HepG2 (cell line): ENCODE data around the gene SZRD1. TPM values are rescaled to one million over a fixed set of nuclear protein-coding genes. Genes with fewer than 3 reads are reported as not detected.

ENCODE experiments used
- ATAC-seq: fragments of 200-7000 bp; cut with Tn5 transposase; 3 replicates; pipeline ENCODE4 v1.9.1; 2020; ENCODE audit warnings: mild to moderate bottlenecking, moderate library complexity
- BruUV-seq: library from RNA; stranded (reverse); fragments of 400-500 nt; replicated peaks from 2 replicates; lab custom pipeline; 2021; lab: Mats Ljungman, UMichigan
- CTCF ChIA-PET: fragments of 300-600 bp; formaldehyde crosslinking; extraction: SDS; loops from one replicate; lab custom pipeline; 2021; ENCODE audit warnings: low total read pairs, inconsistent platforms, low intra/inter-chr PET ratio; lab: Yijun Ruan, JAX
- POLR2A ChIA-PET: fragments of 350-600 bp; sonication (Branson Sonifier 250); formaldehyde crosslinking; loops from one replicate; lab custom pipeline; 2020; ENCODE audit warnings: antibody characterized with exemption, inconsistent platforms; lab: Yijun Ruan, JAX
- DNase-seq: peaks from one replicate; pipeline ENCODE4 v3.0.0-alpha.2; 2015; ENCODE audit warnings: low spot score
- FAIRE-seq: peaks from 3 replicates; lab custom pipeline; 2011; peaks lifted over from hg19 to GRCh38; lab: Jason Lieb, UNC
- H2AFZ ChIP-seq: one replicate; pipeline ENCODE4 v1.6.1; 2011; ENCODE audit warnings: low read length, inconsistent platforms
- H3K27ac ChIP-seq: fragments of 300-600 bp; 3 replicates; pipeline ENCODE4 v1.8.0; 2011; ENCODE audit warnings: mixed run types, mild to moderate bottlenecking, mixed read lengths, low read length, inconsistent platforms; ENCODE audit not compliant: insufficient read depth; ENCODE audit errors: extremely low read length
- H3K27me3 ChIP-seq, 2 experiments: fragments of 200-600 bp in 1 of 2; 2 replicates in 1 of 2; 3 replicates in 1 of 2; pipeline versions ENCODE4 v1.6.0 to v1.8.0; 2011; ENCODE audit warnings: low read length in 2 of 2, mild to moderate bottlenecking in 2 of 2, moderate library complexity in 2 of 2, inconsistent platforms in 1 of 2; ENCODE audit not compliant: insufficient read depth in 2 of 2, control insufficient read depth in 1 of 2
- H3K36me3 ChIP-seq, 2 experiments: fragments of 200-600 bp in 1 of 2; replicated peaks in 1 of 2; 2 replicates in 1 of 2; 3 replicates in 1 of 2; pipeline versions ENCODE4 v1.5.1 to v1.8.0; 2011; ENCODE audit warnings: low read length in 2 of 2, inconsistent platforms in 1 of 2; ENCODE audit not compliant: insufficient read depth in 2 of 2, control insufficient read depth in 1 of 2
- H3K4me1 ChIP-seq: 2 replicates; pipeline ENCODE4 v1.5.1; 2012; ENCODE audit warnings: low read length, inconsistent platforms; ENCODE audit not compliant: insufficient read depth
- H3K4me2 ChIP-seq: 2 replicates; pipeline ENCODE4 v1.6.0; 2011; ENCODE audit warnings: low read depth, low read length, inconsistent platforms
- H3K4me3 ChIP-seq, 3 experiments: fragments of 200-600 bp in 1 of 3; sonication (generic), shearing (Covaris generic) in 1 of 3; replicated peaks in 1 of 3; 2 replicates each; pipeline ENCODE4 v1.5.1; 2011 to 2016; ENCODE audit warnings: low read length in 3 of 3, inconsistent platforms in 2 of 3, low read depth in 2 of 3, mild to moderate bottlenecking in 2 of 3, control low read depth in 1 of 3, mixed read lengths in 1 of 3; ENCODE audit not compliant: insufficient read depth in 1 of 3
- H3K79me2 ChIP-seq: one replicate; pipeline ENCODE4 v1.6.1; 2011; ENCODE audit warnings: low read length, inconsistent platforms; ENCODE audit not compliant: insufficient read depth
- H3K9ac ChIP-seq: 2 replicates; pipeline ENCODE4 v1.6.0; 2011; ENCODE audit warnings: mild to moderate bottlenecking, low read depth, low read length, inconsistent platforms; ENCODE audit not compliant: insufficient read depth
- H3K9me3 ChIP-seq: 2 replicates; pipeline ENCODE4 v1.5.1; 2012; ENCODE audit warnings: mild to moderate bottlenecking, low read length
- H4K20me1 ChIP-seq: 2 replicates; pipeline ENCODE4 v1.6.0; 2011; ENCODE audit warnings: inconsistent platforms, mild to moderate bottlenecking, low read length, moderate library complexity; ENCODE audit not compliant: insufficient read depth
- GABPA ChIP-seq, 2 experiments: IDR thresholded peaks; 2 replicates each; pipeline ENCODE4 v1.6.1; 2011 to 2016; ENCODE audit warnings: low read depth in 2 of 2, low read length in 1 of 2, missing biosample characterization in 1 of 2, missing genetic modification characterization in 1 of 2
- GFI1 ChIP-seq: sonication (generic); formaldehyde crosslinking; IDR thresholded peaks from 2 replicates; pipeline ENCODE4 v1.5.0; 2020; ENCODE audit warnings: missing genetic modification reagents, mild to moderate bottlenecking, borderline replicate concordance
- MIER3 ChIP-seq: IDR thresholded peaks from 2 replicates; pipeline ENCODE4 v1.6.1; 2016; ENCODE audit warnings: missing compliant biosample characterization, borderline replicate concordance
- RXRB ChIP-seq: IDR thresholded peaks from 2 replicates; pipeline ENCODE4 v1.6.1; 2016; ENCODE audit warnings: borderline replicate concordance, missing genetic modification reagents, missing compliant biosample characterization
- ZBTB7A ChIP-seq: sonication (generic); formaldehyde crosslinking; IDR thresholded peaks from 2 replicates; pipeline ENCODE4 v1.8.0; 2022; ENCODE audit warnings: mild to moderate bottlenecking, missing genetic modification reagents
- ZC3H4 ChIP-seq: sonication (generic); formaldehyde crosslinking; IDR thresholded peaks from 2 replicates; pipeline ENCODE4 v1.4.0; 2020; ENCODE audit warnings: missing genetic modification reagents, borderline replicate concordance
- ZNF121 ChIP-seq: sonication (generic); formaldehyde crosslinking; IDR thresholded peaks from 2 replicates; pipeline ENCODE4 v1.5.0; 2020; ENCODE audit warnings: mild to moderate bottlenecking, missing genetic modification reagents
- ZNF772 ChIP-seq: sonication (generic); formaldehyde crosslinking; IDR thresholded peaks from 2 replicates; pipeline ENCODE4 v1.5.0; 2020; ENCODE audit warnings: mild to moderate bottlenecking, missing genetic modification reagents
- ZNF780A ChIP-seq: sonication (generic); formaldehyde crosslinking; IDR thresholded peaks from 2 replicates; pipeline ENCODE4 v1.8.0; 2022; ENCODE audit warnings: mild to moderate bottlenecking, missing genetic modification reagents, moderate library complexity
- ZNF878 ChIP-seq: sonication (generic); formaldehyde crosslinking; IDR thresholded peaks from 2 replicates; pipeline ENCODE4 v1.8.1; 2023; ENCODE audit warnings: mild to moderate bottlenecking, missing genetic modification reagents, moderate library complexity
- WGBS: methylation state at CpG from one replicate; pipeline ENCODE4 v1.1.6; 2017; ENCODE audit warnings: low lambda C conversion rate; 5-methylcytosine and 5-hydroxymethylcytosine counted together
- in situ Hi-C: cut with HindIII; loops from 2 replicates; pipeline ENCODE4 v1.10.0; 2017; ENCODE audit warnings: low pct_unique_long_range_greater_than_20kb; ENCODE audit not compliant: extremely low pct_ligation_motif_present
- intact Hi-C: fragments of 100-400 bp; cut with micrococcal nuclease; formaldehyde crosslinking; loops from one replicate; pipeline ENCODE4 v1.10.0; 2022; ENCODE audit not compliant: unreplicated experiment
- polyA plus RNA-seq, 8 experiments: library from polyadenylated mRNA; depleted of rRNA in 3 of 8; stranded (reverse) in 7 of 8; unstranded in 1 of 8; fragments of >200 nt; fragmentation: Illumina TruSeq in 4 of 8; extraction: Trizol in 4 of 8; gene quantifications; 2 replicates each; pipeline versions ENCODE4 v1.2.1 to v1.2.3, GENCODE V29; 2011 to 2016; ENCODE audit warnings: low read depth in 4 of 8, missing spikeins in 1 of 8, mixed read lengths in 1 of 8; ENCODE audit not compliant: insufficient read depth in 1 of 8
- total RNA-seq, 5 experiments: library from RNA; depleted of rRNA; stranded (reverse); fragments of >200 nt; fragmentation: Illumina TruSeq; extraction: Trizol; gene quantifications; 2 replicates each; pipeline ENCODE4 v1.2.3, GENCODE V29; 2016; ENCODE audit warnings: low read depth in 1 of 5

Gene SZRD1
- total and polyA plus RNA-seq, 2 of the 13 experiments (the other 11 are each of a cell fraction or from before 2014, with no cell fraction given): 28.5 to 41.4 TPM

- TF ChIP-seq ZC3H4 (no peak), ZNF772 (peak; percentile 98), RXRB (peak; percentile 81), ZNF878 (CRISPR knock-in tag) (no peak), MIER3 (CRISPR knock-in tag) (peak; percentile 81; the same call in 1 of the 2 replicates), ZBTB7A (CRISPR knock-in tag) (no peak), ZNF121 (CRISPR knock-in tag) (peak; percentile 35; the same call in 1 of the 2 replicates), ZNF780A (CRISPR knock-in tag) (0 out of 2 replicates have a peak, but pooled peaks have one; percentile 37)
- TF ChIP-seq, all 625 proteins: peak for 355
These were observed 73.6 kb downstream of the SZRD1 start, which contains the start of gene NECAP2 (continued) for GRCh38 chr1:16440470-16441281.

- peak overlapping the region; percentile 88 for H3K9ac ChIP-seq
- FAIRE-seq: no peak
- H3K36me3 ChIP-seq: peaks cover 5 to 23% of the 10 kb centered on the region in 2 experiments; a peak in 4 of 5 replicates
- peaks cover 27% of the 10 kb centered on the region for H3K4me1 ChIP-seq
- in situ Hi-C loops: no loop called here
- intact Hi-C loops: no loop called here
- H3K27me3 ChIP-seq: no peaks in the 10 kb centered on the region; a peak in 1 of 5 replicates
- ChIA-PET POLR2A (interaction anchor here (0.6 to 2.3 kb wide), 8 partner anchors 8 to 105 kb away, joined by 3 to 17 read pairs (median 4); partner anchors contain the start of genes RNU1-1 and SZRD1), CTCF (no interaction called here)
- no peaks in the 10 kb centered on the region for H4K20me1 ChIP-seq
- no TSS peak for BruUV-seq
- H3K79me2 ChIP-seq: peaks cover 17% of the 10 kb centered on the region
- H3K4me3 ChIP-seq: peak overlapping the region; percentile 83 to 97 (median 95)
- no peaks in the 10 kb centered on the region for H3K9me3 ChIP-seq
- peak; percentile 37; the same call in 2 of the 3 replicates for ATAC-seq
- peak overlapping the region; percentile 88 for H3K4me2 ChIP-seq
- H2AFZ ChIP-seq: no peak overlapping the region
- WGBS: 3% methylated on average over 10 of the region's 12 CpGs
- TF ChIP-seq GABPA (IDR thresholded peaks at IDR 0.05; ENCODE audit: low read depth, low read length): no peak
- TF ChIP-seq GABPA (CRISPR knock-in tag; IDR thresholded peaks at IDR 0.05; ENCODE audit: low read depth): 0 out of 2 replicates have a peak, but pooled peaks have one; percentile 9
- TF ChIP-seq GFI1: no peak
- H3K27ac ChIP-seq: peak overlapping the region; percentile 30
- DNase-seq: no peak
These were observed 74.2 kb downstream of the SZRD1 start for GRCh38 chr1:16441282-16441665.
